ENCODE results near the gene CNTN5.

GRCh38 chr11:99410636-99411035 is 389.9 kb downstream of the CNTN5 start:
- no peak for TF ChIP-seq EZH2phosphoT487 (IDR thresholded peaks at IDR 0.05; ENCODE audit: borderline replicate concordance, low read depth)
- TF ChIP-seq FOSL2 (IDR thresholded peaks at IDR 0.05; ENCODE audit: borderline replicate concordance, low read depth): no peak
- no peak for TF ChIP-seq MXI1 (IDR thresholded peaks at IDR 0.05; ENCODE audit: low read depth, low read length)
- TF ChIP-seq, protein P1, sequence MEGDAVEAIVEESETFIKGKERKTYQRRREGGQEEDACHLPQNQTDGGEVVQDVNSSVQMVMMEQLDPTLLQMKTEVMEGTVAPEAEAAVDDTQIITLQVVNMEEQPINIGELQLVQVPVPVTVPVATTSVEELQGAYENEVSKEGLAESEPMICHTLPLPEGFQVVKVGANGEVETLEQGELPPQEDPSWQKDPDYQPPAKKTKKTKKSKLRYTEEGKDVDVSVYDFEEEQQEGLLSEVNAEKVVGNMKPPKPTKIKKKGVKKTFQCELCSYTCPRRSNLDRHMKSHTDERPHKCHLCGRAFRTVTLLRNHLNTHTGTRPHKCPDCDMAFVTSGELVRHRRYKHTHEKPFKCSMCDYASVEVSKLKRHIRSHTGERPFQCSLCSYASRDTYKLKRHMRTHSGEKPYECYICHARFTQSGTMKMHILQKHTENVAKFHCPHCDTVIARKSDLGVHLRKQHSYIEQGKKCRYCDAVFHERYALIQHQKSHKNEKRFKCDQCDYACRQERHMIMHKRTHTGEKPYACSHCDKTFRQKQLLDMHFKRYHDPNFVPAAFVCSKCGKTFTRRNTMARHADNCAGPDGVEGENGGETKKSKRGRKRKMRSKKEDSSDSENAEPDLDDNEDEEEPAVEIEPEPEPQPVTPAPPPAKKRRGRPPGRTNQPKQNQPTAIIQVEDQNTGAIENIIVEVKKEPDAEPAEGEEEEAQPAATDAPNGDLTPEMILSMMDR (IDR thresholded peaks at IDR 0.05): no peak
- TF ChIP-seq RAD21 (IDR thresholded peaks at IDR 0.05; ENCODE audit: low read length): no peak
- no peak for TF ChIP-seq REST (IDR thresholded peaks at IDR 0.05; ENCODE audit: low read depth, low read length)
- TF ChIP-seq, protein P2, sequence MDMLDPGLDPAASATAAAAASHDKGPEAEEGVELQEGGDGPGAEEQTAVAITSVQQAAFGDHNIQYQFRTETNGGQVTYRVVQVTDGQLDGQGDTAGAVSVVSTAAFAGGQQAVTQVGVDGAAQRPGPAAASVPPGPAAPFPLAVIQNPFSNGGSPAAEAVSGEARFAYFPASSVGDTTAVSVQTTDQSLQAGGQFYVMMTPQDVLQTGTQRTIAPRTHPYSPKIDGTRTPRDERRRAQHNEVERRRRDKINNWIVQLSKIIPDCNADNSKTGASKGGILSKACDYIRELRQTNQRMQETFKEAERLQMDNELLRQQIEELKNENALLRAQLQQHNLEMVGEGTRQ (IDR thresholded peaks at IDR 0.05; ENCODE audit: borderline replicate concordance, low read depth, low read length): no peak
- no peak for TF ChIP-seq SIN3A (IDR thresholded peaks at IDR 0.05; ENCODE audit: borderline replicate concordance, low read depth, low read length)
- TF ChIP-seq ZBTB33 (IDR thresholded peaks at IDR 0.05; ENCODE audit: borderline replicate concordance, low read depth): no peak
- no peak for TF ChIP-seq EP300 (IDR thresholded peaks at IDR 0.05; ENCODE audit: borderline replicate concordance in 1 of 2, low read depth in 1 of 2, low read length in 1 of 2)
- no peak for TF ChIP-seq CHD2 (IDR thresholded peaks at IDR 0.05; ENCODE audit: low read length, partially characterized antibody)
- TF ChIP-seq, protein P3, sequence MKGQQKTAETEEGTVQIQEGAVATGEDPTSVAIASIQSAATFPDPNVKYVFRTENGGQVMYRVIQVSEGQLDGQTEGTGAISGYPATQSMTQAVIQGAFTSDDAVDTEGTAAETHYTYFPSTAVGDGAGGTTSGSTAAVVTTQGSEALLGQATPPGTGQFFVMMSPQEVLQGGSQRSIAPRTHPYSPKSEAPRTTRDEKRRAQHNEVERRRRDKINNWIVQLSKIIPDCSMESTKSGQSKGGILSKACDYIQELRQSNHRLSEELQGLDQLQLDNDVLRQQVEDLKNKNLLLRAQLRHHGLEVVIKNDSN (IDR thresholded peaks at IDR 0.05; ENCODE audit: borderline replicate concordance, low read depth): no peak

Measured in SK-N-SH (cell line).